ENCODE data around the gene CEP44. TPM values are rescaled to one million over a fixed set of nuclear protein-coding genes. Genes with fewer than 3 reads are reported as not detected.

The CEP44 gene
- total and polyA plus RNA-seq, 12 donors, result 5.8 to 22.5 (median 15.8) TPM

DNA sequence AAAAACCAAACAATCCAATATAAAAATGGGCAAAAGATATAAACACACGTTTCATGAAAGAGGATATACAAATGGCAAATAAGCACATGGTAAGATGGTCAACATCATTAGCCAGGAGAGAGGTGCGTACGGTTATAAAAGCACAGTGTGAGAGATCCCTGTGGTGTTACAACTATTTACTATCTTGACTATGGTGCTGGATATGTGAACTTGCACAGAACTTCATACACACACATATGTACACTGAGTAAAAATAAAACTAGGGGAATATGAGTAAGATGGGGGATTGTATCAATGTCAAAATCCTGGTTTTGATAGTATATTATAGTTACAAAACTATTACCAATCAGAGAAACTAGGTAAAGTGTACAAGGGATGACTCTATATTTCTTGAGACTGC, 8.6 kb upstream of the CEP44 start:
- 89 to 94% (median 93%) methylated on average over 3 of the region's 3 CpGs for WGBS, 4 donors
- no peaks in the 10 kb centered on the region for H3K27me3 ChIP-seq
- no peaks in the 10 kb centered on the region for H3K9me3 ChIP-seq (replicated peaks in 1 of 3)
- no peak for DNase-seq
- TF ChIP-seq, protein P1, sequence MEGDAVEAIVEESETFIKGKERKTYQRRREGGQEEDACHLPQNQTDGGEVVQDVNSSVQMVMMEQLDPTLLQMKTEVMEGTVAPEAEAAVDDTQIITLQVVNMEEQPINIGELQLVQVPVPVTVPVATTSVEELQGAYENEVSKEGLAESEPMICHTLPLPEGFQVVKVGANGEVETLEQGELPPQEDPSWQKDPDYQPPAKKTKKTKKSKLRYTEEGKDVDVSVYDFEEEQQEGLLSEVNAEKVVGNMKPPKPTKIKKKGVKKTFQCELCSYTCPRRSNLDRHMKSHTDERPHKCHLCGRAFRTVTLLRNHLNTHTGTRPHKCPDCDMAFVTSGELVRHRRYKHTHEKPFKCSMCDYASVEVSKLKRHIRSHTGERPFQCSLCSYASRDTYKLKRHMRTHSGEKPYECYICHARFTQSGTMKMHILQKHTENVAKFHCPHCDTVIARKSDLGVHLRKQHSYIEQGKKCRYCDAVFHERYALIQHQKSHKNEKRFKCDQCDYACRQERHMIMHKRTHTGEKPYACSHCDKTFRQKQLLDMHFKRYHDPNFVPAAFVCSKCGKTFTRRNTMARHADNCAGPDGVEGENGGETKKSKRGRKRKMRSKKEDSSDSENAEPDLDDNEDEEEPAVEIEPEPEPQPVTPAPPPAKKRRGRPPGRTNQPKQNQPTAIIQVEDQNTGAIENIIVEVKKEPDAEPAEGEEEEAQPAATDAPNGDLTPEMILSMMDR (IDR thresholded peaks at IDR 0.05), result no peak
- TF ChIP-seq POLR2A (IDR thresholded peaks at IDR 0.05), result no peak
- H3K4me3 ChIP-seq, result no peak overlapping the region
- H3K36me3 ChIP-seq (replicated peaks in 1 of 2), result no peaks in the 10 kb centered on the region
- peaks cover 0 to 23% of the 10 kb centered on the region in 2 donors for H3K4me1 ChIP-seq (replicated peaks in 1 of 2)
- intact Hi-C loops (cut with DNase I), result no loop called here
- H3K27ac ChIP-seq, result no peak overlapping the region

- H3K27ac ChIP-seq, result no peak overlapping the region
- H3K4me1 ChIP-seq (replicated peaks in 1 of 2), result peaks cover 2 to 45% of the 10 kb centered on the region in 2 donors
- H3K9me3 ChIP-seq (replicated peaks in 1 of 3), result no peaks in the 10 kb centered on the region
- no peak for DNase-seq
- H3K27me3 ChIP-seq, result no peaks in the 10 kb centered on the region
- WGBS, 4 donors, result 81 to 86% (median 83%) methylated on average over 3 of the region's 3 CpGs
- H3K4me3 ChIP-seq, result no peak overlapping the region
- intact Hi-C loops (cut with DNase I), result no loop called here
- no peaks in the 10 kb centered on the region for H3K36me3 ChIP-seq (replicated peaks in 1 of 2)
- TF ChIP-seq, protein P1 (IDR thresholded peaks at IDR 0.05), result no peak
- TF ChIP-seq POLR2A (IDR thresholded peaks at IDR 0.05), result no peak
These were observed 6.3 kb upstream of the CEP44 start for GRCh38 chr4:174277433-174277832.

DNA sequence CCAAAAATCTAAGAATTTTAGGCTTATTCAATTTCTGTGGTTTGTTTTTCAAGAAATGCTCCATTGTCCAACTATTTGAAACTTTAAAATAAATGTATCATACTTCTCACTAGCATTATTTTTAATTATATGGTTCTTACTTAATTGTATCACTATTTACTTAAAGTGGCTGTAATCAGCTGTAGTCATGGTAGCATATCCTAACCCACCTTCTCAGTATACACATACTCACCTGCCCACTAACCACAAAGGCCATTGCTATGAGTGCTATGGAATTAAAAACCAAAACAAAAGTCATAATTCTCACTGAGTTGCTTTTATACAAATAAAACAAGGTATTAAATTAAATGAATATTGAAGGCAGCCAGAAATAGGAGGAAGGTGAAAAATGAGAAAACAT, 5.2 kb upstream of the CEP44 start:
- intact Hi-C loops (cut with DNase I), result no loop called here
- TF ChIP-seq, protein P1 (IDR thresholded peaks at IDR 0.05), result no peak
- TF ChIP-seq POLR2A (IDR thresholded peaks at IDR 0.05), result no peak
- Histone ChIP-seq H3K27me3 (no peaks in the 10 kb centered on the region), H3K4me1 (replicated peaks in 1 of 2) (peaks cover 4 to 43% of the 10 kb centered on the region in 2 donors), H3K36me3 (replicated peaks in 1 of 2) (no peaks in the 10 kb centered on the region), H3K27ac (no peak overlapping the region), H3K9me3 (replicated peaks in 1 of 3) (no peaks in the 10 kb centered on the region), H3K4me3 (no peak overlapping the region)
- no peak for DNase-seq

- no peak overlapping the region for H3K27ac ChIP-seq
- no peaks in the 10 kb centered on the region for H3K9me3 ChIP-seq (replicated peaks in 1 of 3)
- peaks cover 4 to 41% of the 10 kb centered on the region in 2 donors for H3K4me1 ChIP-seq (replicated peaks in 1 of 2)
- no peaks in the 10 kb centered on the region for H3K27me3 ChIP-seq
- DNase-seq, result no peak
- intact Hi-C loops (cut with DNase I), result no loop called here
- WGBS, 4 donors, result 87 to 91% (median 89%) methylated on average over 3 of the region's 3 CpGs
- no peaks in the 10 kb centered on the region for H3K36me3 ChIP-seq (replicated peaks in 1 of 2)
- no peak overlapping the region for H3K4me3 ChIP-seq
- no peak for TF ChIP-seq POLR2A (IDR thresholded peaks at IDR 0.05)
- TF ChIP-seq, protein P1 (IDR thresholded peaks at IDR 0.05), result no peak
These were observed 4.1 kb upstream of the CEP44 start for GRCh38 chr4:174279433-174280155.

All from adrenal gland (tissue), 12 donors.